GM19324 (cell line): ENCODE data around the gene CNTLN.
"Not testable (repeated sequence)": the region's sequence is repeated elsewhere in the genome, so short reads cannot be mapped to it uniquely, and the experiment has no call there.

Experiments
- ATAC-seq: cut with Tn5 transposase; IDR thresholded peaks from one replicate; pipeline ENCODE4 v1.9.1; 2021; ENCODE audit warnings: mild to moderate bottlenecking, moderate library complexity; ENCODE audit not compliant: unreplicated experiment, low FRiP score

Gene CNTLN

DNA sequence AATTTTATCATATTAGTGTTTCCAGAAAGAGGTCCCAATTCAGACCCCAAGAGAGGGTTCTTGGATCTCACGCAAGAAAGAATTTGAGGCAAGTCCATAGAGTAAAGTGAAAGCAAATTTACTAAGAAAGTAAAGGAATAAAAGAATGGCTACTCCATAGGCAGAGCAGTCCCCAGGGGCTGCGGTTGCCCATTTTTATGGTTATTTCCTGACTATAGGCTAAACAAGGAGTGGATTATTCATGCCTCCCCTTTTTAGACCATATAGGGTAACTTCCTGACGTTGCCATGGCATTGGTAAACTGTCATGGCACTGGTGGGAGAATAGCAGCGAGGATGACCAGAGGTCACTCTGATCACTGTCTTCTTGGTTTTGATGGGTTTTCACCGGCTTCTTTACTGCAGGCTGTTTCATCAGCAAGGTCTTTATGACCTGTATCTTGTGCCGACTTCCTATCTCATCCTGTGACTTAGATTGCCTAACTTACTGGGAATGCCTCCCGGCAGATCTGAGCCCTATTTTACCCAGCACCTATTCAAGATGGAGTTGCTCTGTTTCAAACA, 262.4 kb downstream of the CNTLN start:
- ATAC-seq = not testable (repeated sequence)

DNA sequence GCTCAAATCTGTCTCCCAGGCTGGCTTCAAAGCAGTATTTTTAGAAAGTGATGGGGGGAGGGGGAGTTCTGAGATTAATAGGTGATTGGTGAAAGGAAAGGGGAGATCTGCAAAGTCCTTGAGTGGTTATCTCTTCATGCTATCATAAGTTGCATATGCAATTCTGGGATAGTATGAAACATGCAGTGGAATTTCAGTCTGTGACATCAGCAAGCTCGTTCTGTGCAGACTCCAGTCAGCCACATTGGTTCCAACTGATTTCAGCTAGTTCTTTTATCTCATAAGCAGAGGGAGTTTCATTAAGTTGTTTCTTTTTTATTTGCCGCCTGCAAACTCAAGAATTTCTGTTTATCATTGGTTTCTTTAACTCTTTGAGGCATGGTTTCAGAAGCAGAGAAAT, 263.5 kb downstream of the CNTLN start:
- ATAC-seq = no peak

DNA sequence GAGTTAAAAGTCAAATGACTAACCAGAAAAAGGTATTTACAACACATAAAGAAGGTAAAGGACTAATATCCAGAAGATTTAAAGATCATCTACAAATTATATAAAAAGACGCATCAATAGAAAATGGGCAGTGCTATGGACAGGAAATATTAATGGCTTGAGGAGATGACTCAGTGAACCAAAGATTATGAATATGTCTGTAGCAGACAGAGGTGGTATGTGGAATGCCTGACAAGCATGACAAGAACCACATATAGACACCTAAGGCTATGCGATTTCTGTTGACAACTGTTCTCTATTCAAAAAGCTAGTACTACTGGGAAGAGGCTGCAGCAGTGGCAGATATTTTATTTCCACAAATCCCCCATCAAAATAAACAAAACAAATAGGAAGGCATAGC, 267.0 kb downstream of the CNTLN start:
- no peak for ATAC-seq

DNA sequence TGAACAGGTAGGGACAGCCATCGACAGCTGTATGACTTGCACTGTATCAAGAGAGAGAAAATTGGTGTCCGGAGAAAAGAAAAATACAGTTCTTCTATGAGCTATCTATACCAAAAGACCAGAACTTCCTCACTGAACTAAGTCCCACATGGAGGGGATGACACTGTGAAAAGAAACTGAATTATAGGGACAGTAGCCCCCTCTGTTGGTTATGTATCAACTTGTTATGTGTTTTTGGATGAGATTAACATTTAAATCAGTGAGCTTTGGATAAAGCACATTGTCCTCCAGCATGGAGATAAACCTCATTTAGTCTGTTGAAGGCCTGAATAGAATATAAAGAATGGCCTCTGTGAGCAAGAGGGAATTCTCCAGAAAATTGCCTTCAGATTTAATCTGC, 267.5 kb downstream of the CNTLN start:
- ATAC-seq = no peak

DNA sequence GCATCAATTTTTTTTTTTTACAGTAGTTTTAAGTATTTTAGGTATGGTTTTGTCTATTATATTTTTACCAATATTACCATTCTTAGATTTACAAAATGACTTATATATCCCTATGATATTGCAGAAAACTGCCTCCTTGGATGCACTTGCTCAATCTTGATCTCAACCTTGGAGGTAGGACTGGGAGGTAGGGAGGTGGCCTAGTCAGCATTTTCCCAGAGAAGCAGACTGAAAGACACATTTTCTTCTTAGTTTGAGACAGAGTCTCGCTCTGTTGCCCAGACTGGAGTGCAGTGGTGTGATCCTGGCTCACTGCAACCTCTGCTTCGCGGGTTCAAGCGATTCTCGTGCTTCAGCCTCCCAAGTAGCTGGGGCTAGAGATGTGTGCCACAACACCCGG, 268.7 kb downstream of the CNTLN start:
- ATAC-seq = no peak

DNA sequence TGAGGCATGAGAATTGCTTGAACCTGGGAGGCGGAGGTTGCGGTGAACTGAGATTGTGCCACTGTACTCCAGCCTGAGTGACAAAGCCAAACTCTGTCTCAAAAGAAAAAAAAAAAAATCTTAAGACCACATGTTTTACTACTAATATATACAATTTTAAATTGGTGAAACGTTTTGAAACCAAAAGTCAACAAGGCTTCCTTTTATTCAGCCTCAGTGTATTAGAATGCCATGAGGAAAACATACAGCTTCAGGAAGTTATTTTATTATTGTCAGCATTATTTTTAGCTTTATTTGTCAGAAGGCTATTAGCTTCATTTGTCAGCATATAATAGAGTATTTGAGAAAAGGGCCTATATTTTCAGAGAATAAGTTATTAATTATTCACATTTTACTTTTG, 280.1 kb downstream of the CNTLN start:
- ATAC-seq = no peak

DNA sequence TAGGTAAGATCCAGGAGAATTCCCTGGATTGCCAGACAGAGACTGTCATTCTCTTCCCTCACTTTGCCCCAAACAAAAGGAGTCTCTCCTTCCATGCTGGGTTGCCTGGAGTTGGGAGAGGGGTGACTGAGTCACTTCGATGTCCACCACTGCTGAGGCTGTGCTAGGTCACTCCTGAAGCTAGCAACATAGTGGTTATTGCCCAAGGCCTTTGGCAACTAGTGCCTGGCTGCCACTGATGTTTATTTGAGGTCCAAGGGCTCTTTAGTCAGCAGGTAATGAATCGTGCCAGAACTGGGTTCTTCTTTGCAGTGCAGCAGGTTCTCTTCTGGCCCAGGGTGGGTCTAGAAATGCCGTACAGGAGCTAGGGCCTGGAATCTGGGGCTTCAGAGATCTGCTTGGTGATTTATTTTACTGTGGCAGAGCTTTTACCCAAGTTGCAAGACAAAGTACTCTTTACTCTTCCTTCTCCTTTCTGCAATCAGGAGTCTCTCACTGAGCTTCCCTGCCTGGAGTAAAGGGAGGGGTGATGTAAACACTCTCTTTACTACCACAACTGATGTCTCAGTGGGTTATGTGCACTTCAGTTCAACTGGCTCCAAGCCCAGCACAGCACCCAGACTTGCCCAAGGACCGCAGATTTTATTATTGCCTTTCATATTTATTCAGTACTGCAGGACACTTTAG, 288.3 kb downstream of the CNTLN start:
- ATAC-seq = no peak

DNA sequence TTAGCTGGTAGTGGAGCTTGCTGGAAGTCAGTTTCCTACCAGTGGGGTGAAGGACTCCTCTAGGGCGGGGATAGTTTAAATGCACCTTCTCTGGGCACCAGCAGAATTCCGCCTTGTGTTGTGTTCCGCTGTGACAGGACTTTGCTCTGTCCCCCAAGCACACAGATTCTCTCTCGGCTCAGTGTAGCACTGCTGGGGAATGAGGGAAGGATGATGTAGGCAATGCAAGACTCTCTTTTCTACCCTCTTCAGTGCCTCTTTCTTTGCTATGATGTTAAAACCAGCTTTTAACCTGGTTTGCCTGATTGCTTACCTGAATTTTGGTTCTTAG, 288.8 kb downstream of the CNTLN start:
- no peak for ATAC-seq

DNA sequence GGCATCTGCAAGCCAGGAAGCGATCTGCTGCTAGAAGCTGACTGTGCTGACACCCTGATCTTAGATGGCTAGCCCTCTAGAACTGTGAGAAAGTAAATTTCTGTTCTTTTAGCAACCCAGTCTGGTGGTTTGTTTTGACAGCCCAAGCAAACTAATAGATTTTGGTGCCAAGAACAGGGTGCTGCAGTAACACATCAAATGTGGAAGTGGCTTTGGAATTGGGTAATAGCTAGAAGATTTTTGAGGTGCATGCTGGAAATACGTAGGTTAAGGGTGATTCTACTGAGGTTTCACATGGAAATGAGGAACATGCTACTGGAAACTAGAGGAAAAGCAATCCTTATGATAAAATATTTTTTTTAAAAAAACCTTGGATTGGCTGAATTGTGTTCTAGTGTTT, 290.5 kb downstream of the CNTLN start:
- no peak for ATAC-seq

DNA sequence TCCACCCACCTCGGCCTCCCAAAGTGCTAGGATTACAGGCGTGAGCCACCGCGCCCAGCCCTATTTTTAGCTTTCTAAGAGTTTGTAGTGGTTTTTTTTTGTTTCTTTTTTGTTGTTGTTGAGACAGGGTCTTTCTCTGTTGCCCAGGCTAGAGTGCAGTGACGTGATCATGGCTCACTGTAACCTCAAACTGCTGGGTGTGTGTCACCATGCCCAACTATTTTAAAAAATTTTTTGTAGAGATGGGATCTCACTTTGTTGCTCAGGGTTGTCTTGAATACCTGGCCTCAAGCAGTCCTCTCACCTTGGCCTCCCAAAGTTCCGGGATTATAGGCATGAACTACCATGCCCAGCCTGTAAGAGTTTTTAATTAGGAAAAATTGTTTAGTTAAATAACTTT, 298.7 kb downstream of the CNTLN start:
- ATAC-seq = no peak

DNA sequence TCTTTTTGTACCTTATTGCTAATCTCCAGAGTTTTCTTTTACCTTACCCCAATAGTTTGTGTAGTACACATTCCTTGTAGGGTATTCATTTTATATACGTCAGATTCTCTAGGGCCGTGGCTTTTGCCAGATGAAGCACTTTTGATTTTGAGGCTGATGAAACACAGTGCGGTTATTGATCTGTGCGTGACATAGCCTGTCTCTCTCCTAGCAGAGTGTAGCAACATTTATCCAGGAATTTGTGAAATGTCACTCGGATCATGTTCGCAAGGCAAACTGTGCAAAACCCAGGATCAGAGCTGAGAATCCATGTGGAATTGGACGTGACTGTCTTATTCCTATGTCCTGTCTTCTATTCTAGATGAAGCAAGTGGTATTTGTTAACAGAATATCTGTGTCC, 302.0 kb downstream of the CNTLN start:
- ATAC-seq = no peak

DNA sequence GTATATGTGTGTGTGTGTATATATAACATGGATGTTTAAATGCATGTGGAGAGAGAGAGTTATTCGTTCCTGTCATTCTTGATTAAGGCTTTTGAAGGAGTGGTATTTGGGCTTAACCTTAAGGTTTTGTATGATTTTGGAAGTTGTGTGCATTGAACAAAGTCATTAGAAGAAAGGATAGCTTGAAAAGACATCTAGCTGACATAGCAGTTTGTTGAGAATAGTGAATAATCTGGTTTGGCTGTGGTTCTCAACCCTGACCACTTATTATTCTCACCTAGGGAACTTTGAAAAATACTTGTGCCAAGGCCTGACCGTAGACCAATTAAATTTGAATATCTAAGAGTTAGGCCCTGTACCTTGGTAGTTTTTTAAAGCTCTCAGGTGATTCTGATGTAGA, 303.0 kb downstream of the CNTLN start:
- no peak for ATAC-seq

DNA sequence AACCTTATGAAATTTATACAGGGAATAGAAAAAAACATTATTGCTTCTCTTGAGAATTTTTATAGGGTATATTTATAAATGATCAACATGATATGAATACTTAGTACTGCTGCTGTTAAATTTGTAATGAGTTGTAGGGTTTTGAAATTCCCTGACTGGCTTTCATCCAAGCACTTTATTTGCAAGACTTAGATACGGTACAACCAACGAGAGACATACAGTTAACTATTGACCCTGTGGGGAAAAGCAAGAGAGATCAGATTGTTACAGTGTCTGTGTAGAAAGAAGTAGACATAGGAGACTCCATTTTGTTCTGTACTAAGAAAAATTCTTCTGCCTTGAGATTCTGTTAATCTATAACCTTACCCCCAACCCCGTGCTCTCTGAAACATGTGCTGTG, 310.3 kb downstream of the CNTLN start:
- not testable (repeated sequence) for ATAC-seq

DNA sequence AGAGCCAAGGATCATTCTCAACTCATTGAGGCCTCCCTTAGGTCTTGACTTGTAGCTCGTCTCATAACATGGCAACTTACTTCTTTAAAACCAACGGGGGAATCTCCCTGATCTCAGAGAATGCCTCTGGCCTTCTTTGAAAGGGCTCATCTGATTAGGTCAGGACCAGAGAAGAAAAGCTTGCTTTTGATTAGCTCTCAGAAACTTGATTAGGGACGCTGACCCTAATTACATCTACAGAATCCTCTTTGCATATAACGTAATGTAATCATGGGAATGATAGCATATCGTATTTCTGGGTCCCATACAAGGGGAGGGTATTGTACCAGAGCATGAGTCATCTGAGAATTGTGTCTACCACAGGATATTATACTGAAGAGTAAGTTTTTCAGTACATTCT, 318.9 kb downstream of the CNTLN start:
- ATAC-seq = no peak

DNA sequence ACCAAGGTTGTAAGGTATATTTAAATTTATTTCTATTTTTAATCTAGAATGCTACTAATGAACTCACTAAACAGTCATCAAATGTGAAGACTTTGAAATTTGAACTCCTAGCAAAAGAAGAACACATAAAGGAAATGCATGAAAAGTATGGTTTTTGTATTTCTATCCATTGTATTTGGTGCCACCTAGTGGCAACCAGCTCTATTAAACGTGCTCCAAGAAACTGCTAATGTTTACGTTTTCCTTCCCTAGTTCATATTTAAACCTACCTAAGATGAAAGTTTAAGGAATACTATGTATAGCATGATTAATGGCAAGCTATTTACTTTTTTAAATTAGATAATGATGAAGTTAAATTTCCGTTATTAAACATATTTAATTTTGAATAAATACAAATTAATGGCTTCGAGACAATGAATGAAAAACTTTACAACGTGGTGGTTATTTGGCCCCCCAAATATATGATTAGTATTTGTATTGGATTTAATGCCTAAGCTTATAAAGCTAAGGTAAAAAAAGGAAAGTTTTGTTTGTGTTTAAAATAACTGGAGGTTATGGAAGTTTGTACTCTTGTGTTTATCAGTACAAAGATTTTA, 328.1 kb downstream of the CNTLN start:
- no peak for ATAC-seq

DNA sequence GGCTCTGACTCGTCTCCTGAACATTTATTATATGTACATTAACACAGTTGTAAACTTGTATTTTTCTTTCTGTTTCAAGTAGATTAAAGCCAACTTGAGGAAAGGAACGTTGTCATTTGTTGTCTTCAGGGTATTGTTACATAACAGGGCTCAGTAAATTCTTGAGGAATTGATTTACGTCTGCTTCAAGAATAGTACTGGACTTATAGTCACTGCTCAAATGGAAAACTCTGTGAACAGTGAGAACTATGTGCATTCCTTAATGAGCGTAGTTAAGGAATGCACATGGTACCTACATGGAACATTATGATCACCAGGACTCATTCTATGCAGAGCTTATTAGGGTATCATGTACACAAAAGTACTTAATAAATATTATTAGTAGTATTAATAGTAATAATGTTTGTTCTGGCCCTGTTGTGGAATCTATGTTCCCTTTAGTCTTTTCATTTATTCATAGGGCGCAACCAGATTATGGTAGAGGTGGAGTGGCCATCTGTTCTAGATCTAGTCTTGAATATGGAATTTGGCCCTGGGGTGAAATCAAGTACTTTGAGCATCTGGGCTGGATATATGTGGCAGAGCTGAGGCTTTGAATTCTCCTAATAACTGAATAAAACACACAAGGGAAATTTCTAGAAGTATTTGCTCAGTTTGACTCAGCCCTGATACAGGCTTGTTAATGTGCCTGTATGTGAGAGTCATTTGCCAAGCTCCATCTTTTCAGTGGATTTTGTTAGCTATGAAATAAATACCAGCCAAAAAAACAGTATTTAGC, 335.4 kb downstream of the CNTLN start:
- no peak for ATAC-seq

DNA sequence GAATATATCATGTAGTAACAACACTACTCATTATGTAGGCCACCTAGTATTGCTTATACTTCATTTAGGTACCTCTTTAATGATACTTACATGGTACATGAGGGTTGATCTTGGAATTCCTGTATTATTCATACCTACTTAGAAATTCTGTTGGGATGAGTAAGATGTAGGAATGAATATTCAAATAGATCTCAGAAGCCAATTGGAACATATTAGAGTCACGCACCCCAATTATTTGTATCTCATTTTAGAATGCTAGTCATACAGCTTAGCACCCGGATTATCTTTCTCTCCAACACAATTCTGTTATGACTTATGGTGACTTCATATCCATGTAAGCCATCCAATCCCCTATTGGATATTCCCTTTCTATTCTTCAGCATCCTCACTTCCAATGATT, 337.3 kb downstream of the CNTLN start:
- no peak for ATAC-seq

DNA sequence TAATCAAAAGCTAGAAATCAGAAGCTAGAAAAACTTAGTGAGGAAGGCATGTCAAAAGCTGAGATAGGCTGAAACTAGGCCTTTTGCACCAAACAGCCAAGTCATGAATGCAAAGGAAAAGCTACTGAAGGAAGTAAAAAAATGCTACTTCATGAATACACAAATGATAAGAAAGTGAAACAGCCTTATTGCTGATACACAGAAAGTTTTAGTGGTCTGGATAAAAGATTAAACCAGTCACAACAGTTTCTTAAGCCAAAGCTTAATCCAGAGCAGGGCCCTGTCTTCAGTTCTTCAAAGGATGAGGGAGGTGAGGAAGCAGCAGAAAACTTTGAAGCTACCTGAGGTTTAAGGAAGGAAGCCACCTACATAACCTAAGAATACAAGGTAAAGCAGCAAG, 341.6 kb downstream of the CNTLN start:
- peak; percentile 87 for ATAC-seq

DNA sequence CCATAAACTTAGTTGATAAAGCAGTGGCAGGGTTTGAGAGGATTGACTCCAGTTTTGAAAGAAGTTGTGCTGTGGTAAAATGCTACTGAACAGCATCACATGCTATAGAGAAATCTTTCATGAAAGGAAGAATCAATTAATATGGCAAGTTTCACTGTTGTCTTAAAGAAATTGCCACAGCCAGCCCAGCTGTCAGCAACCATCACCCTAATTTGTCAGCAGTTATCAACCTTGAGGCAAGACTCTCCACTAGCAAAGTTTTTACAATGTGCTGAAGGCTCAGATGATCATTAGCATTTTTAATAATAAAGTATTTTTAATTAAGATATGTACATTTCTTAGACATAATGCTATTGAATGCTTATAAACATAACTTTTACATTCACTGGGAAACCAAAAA, 343.0 kb downstream of the CNTLN start:
- ATAC-seq = no peak

DNA sequence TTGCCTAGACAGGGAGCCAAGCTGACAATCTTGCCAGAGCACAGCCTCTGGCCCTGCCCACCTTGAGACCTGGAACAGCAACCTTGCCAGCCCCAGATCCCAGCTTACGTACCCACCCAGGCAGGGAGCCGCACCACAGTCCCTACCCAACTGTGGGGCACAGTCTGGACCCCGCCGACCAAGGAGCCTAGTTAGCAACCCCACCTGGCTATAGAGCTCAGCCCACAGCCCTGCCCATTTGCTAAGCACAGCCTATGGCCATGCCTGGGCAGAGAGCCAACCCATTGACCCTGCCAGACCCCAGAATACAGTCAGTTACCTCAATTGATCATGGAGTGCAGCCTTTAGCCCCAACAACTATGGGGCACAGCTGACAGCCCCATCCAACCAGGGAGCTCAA, 346.1 kb downstream of the CNTLN start:
- no peak for ATAC-seq

DNA sequence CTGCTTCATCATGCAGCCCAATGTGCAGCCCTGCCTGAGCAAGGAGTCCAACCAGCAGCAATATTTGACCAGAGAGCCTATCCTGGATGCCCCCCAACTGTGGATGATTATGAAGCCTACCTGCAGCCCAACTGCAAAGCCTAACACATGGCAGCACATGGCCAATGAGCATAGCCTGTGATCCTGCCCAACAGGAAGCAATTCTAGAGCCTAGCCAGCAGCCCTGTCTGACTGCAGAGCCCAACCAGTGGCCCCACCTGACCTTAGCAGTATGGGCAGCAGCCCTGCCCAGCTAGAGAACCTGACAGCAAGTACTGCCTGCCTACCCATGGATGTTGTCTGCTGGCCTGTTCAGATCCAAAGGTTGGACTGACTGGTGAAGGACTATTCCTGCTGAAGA, 346.7 kb downstream of the CNTLN start:
- ATAC-seq = no peak

DNA sequence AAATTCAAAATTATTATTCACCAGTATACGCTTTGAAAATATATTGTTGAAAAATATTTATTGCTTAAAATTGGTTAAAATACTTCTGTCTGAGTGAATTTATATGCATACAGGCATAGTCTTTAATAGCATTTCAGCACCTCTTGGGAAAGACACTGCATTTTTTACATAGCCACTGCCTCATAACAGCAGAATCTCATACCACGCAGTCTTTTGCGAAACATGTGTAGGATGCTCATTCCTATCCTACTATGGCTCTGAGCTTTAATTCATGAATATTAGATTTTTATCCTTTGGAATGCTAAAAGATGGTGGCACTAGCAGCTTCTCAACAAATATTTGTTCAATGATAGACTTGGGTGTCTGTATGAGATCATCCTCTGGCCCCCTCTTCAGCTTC, 350.1 kb downstream of the CNTLN start:
- no peak for ATAC-seq
